ENCODE measurements around the gene DYSF. TPM values are rescaled to one million over a fixed set of nuclear protein-coding genes. Genes with fewer than 3 reads are reported as not detected.

The DYSF gene
- total and polyA plus RNA-seq, 2 donors (not counting 3 experiments of a cell fraction or from before 2014, with no cell fraction given): 50.9 to 152 TPM

DNA sequence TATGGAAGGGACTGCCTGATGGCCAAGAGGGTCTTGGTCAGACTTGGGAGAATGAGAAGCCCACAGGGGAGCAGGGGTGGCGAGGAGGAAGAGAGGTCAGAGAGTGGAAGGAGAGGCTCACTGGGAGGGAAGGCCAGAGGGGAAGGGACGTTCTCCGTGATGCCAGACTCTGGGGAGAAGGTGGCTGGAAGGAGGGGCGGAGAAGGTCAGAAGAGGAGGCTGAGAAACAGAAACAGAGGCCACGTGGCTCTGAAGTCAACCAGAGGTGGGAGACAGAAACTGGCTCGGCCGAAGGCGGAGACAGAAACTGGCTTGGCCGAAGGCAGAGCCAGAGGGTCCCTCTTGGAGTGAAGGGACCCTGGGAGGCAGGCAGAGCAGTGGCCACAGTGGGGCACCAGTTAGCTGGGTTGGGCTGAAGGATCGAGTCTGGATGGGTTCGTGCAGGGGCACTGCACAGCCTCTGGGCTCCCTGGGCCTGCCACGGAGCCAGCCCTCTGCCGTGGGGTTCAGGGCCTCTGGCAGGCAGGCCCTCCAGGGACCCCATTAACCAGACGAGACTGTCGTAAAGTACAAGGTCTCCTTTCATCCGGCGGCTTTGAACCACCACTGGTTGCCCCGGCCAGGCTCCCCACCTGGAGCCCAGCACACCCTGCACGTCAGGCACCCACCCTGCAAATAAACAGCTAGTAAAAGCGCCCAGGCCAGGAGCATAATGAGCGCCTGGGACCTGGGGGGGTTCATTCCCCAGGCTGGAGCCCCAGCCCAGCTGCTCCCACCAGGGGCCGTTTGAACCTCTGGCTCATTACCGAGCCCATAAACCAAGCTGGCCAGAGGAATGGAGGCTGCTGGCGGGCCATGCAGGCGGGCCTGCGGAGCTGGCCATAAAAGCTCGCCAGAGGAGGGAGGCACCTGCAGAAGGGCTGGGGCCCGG lies 218.8 kb downstream of the DYSF start:
- dilution Hi-C loops (cut with MboI; ENCODE audit: extremely low pct_ligation_motif_present, low sequenced_read_pairs) (no loop called here), intact Hi-C loops (cut with micrococcal nuclease) (no loop called here)
- Histone ChIP-seq H3K4me3 (replicated peaks in 1 of 3; ENCODE audit: insufficient read depth in 1 of 3, low read depth in 1 of 3, low read length in 3 of 3) (no peak overlapping the region), H3K27me3 (ENCODE audit: control insufficient read depth in 2 of 2, insufficient read depth in 2 of 2, low read length in 2 of 2) (no peaks in the 10 kb centered on the region), H3K4me2 (ENCODE audit: insufficient read depth, low read length) (no peak overlapping the region), H3K4me1 (ENCODE audit: control insufficient read depth, extremely low read depth, insufficient read depth, low read length) (no peaks in the 10 kb centered on the region), H3K9ac (replicated peaks; ENCODE audit: extremely low read depth, insufficient read depth, low read length) (no peak overlapping the region), H3K79me2 (ENCODE audit: control insufficient read depth, insufficient read depth, low read length) (no peaks in the 10 kb centered on the region), H3K9me3 (replicated peaks; ENCODE audit: control insufficient read depth, insufficient read depth, low read length) (no peaks in the 10 kb centered on the region), H3K27ac (ENCODE audit: insufficient read depth, low read depth, low read length) (no peak overlapping the region), H3K9me1 (replicated peaks; ENCODE audit: control insufficient read depth, extremely low read depth, insufficient read depth, low read length) (no peaks in the 10 kb centered on the region), H2AFZ (ENCODE audit: low read depth, low read length) (no peak overlapping the region), H4K20me1 (replicated peaks; ENCODE audit: control insufficient read depth, extremely low read depth, insufficient read depth, low read length) (no peaks in the 10 kb centered on the region), H3K36me3 (ENCODE audit: control insufficient read depth in 2 of 2, extremely low read depth in 1 of 2, insufficient read depth in 2 of 2, low read length in 2 of 2) (peaks cover 5 to 25% of the 10 kb centered on the region in 2 experiments)
- DNase-seq (ENCODE audit: low read depth, low spot score) (no peak), FAIRE-seq (no peak)
- TF ChIP-seq, protein P1, sequence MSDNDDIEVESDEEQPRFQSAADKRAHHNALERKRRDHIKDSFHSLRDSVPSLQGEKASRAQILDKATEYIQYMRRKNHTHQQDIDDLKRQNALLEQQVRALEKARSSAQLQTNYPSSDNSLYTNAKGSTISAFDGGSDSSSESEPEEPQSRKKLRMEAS (IDR thresholded peaks at IDR 0.05; ENCODE audit: insufficient read depth, insufficient read length): no peak
- TF ChIP-seq, protein P2, sequence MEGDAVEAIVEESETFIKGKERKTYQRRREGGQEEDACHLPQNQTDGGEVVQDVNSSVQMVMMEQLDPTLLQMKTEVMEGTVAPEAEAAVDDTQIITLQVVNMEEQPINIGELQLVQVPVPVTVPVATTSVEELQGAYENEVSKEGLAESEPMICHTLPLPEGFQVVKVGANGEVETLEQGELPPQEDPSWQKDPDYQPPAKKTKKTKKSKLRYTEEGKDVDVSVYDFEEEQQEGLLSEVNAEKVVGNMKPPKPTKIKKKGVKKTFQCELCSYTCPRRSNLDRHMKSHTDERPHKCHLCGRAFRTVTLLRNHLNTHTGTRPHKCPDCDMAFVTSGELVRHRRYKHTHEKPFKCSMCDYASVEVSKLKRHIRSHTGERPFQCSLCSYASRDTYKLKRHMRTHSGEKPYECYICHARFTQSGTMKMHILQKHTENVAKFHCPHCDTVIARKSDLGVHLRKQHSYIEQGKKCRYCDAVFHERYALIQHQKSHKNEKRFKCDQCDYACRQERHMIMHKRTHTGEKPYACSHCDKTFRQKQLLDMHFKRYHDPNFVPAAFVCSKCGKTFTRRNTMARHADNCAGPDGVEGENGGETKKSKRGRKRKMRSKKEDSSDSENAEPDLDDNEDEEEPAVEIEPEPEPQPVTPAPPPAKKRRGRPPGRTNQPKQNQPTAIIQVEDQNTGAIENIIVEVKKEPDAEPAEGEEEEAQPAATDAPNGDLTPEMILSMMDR (IDR thresholded peaks at IDR 0.05; ENCODE audit: extremely low read depth in 1 of 2, insufficient read depth in 1 of 2, low read depth in 1 of 2, low read length in 2 of 2): peak in 1 of 2 donors; percentile 10
- ChIA-PET CTCF (interaction anchor here (1.1 kb wide), 1 partner anchor 126 kb away, joined by 7 read pairs; no protein-coding TSS in a partner anchor), POLR2A (no interaction called here)
- BruUV-seq (replicated peaks): no TSS peak

Measured in endothelial cell of umbilical vein (primary cell).